GM18867 (cell line): ENCODE data around the gene VPS45.

Experiments
- ATAC-seq: cut with Tn5 transposase; IDR thresholded peaks from one replicate; pipeline ENCODE4 v1.9.1; 2021; ENCODE audit warnings: mild to moderate bottlenecking, moderate library complexity; ENCODE audit not compliant: unreplicated experiment

Gene VPS45

DNA sequence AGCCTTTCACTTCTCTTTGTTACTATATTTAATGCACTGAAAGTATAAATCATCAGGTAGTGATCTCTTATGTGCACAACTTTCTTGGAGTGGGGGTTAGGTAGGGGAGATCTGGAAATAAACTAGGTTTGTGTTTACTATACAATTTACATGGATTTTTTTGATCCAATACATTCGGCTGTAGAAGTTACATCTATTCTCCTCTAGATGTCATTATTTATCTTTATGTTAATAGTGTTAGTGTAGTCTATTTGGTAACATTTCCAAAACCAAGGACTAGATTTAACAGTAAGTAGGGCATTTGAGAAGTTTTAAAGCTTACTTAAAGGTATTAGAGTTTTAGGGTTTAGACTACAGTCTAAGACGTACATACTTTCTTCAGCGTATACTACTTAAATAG is 5.4 kb downstream of the VPS45 start:
- no peak for ATAC-seq

DNA sequence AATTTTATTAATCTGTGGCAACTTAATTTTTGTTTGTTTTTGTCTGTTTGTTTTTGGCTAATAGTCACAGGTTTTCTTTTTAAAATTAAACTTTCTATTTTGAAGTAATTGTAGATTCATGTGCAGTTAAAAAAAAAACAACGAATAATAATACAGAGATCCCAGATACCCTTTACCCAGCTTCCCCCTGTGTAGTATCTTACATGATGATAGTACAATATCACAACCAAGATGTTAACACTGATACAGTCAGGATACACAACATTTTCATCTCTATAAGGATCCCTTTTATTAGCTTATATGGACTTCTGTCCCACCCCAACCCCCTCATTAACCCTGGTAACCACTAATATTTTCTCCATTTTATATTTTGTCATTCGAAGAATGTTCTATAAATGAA is 5.9 kb downstream of the VPS45 start:
- no peak for ATAC-seq

DNA sequence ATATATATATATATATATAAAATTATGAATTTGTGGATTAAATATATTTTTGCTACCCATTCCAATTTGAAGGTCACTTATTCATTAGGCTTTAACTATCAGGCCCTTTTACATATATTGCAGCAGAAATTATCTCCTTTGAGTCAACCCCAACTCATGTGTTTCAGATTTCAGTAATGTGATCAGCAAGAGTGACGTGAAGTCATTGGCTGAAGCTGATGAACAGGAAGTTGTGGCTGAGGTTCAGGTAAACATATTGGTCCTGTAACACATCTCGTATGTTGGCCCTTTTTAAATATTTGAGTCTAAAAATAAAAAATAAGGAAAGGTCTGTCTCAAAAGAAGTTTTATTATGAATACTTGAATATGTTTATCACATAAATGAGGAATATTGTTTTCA is 8.5 kb downstream of the VPS45 start:
- ATAC-seq, result no peak

DNA sequence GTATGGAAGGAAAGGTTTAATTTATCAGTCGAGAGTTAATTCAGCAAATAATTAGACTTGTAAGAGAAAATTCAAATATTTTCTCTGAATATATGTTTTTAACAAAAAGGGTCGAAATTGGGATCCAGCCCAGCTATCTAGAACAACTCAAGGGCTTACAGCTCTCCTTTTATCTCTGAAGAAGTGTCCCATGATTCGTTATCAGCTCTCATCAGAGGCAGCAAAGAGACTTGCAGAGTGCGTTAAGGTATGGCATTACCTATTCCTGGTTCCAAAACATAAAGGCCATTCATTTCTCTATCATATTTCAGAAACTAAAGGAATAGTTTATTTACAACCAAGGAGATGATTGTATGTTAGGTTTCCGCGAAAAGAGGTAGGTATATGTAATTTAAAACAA is 9.4 kb downstream of the VPS45 start:
- no peak for ATAC-seq

DNA sequence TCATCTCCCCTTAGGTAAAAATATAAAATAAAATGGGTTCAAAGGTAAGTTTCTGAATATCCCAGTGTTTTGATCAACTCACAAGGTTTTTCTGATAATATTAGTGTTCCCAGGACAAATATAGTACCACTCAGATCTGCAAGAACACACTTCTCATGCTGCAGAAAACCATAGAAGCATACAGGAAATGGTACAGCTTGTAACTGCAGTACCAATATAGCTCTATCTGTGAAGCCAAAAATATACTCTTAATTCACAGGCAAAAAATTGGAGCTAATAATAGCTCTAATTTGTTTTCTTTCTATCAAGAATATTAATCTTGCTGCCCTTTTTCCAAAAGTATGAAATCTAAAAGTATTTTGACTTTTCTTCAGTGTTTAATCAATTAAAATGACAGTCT is 13.2 kb downstream of the VPS45 start:
- no peak for ATAC-seq

DNA sequence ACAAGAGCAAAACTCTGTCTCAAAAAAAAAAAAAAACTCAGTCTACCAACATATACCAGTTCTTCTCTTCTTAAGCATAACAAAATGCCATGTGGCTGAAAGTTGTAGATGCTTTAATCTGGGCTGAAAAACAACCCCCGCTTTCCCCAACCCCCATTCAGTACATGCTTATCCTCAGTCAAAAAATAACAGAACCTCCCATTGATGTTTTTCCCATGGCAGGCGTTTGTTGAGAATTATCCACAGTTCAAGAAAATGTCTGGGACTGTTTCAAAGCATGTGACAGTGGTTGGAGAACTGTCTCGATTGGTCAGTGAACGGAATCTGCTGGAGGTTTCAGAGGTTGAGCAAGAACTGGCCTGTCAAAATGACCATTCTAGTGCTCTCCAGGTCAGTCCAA is 14.9 kb downstream of the VPS45 start:
- ATAC-seq, result no peak

DNA sequence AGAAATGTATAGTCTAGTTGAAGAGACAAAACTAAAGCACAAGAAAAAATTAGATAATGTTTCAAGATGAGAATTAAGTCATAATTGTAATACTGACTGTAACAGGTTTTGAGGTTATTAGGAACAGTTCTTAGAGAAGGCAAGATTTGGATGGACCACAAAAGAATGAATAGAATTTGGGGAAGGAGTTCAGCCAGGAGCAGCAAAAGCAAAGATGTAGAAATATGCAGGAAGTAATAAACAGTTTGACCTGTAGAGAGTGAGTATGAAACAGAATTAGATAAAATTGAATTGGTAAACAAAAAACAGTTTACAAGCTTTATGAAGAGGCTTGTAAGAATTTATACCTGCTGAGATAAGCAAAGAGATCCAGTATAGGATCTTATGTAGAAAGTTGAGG is 16.3 kb downstream of the VPS45 start:
- no peak for ATAC-seq

DNA sequence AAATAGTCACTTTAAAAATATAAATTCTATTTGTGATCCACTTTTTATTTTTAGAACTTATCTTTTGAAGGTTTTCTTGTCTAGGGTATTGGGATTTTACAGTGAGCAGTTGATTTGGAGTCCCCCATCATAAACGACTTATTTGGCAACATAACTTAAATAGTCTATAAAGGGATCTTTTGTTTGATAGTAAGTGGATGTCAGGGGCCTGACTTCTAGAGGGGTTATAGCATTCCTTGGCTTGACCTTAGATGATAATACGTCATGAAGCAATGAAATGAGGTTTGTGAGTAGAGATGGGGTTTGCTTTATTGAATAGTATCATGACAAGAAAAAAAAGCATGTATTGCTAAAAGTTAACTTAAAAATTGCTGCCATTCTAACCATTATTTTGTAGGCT is 17.8 kb downstream of the VPS45 start:
- no peak for ATAC-seq

DNA sequence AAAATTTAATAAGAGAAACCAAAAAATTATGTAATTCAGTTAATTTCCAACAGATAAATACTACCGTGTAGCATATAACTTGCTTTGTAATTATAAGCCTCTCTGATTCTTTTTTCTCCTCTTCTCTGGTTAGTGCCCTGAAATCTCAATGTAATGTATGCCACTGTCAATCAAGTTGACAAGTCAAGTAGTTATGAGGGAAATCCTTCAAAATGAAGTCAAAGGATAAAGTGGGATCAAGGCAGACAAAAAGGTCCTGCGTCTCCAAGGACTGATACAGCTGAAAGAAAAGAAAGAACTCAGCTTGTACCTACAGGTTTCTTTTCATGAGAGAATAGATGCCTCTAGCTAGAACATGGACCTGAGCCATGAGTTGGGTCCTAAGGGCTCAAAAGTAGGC is 19.8 kb downstream of the VPS45 start:
- no peak for ATAC-seq

DNA sequence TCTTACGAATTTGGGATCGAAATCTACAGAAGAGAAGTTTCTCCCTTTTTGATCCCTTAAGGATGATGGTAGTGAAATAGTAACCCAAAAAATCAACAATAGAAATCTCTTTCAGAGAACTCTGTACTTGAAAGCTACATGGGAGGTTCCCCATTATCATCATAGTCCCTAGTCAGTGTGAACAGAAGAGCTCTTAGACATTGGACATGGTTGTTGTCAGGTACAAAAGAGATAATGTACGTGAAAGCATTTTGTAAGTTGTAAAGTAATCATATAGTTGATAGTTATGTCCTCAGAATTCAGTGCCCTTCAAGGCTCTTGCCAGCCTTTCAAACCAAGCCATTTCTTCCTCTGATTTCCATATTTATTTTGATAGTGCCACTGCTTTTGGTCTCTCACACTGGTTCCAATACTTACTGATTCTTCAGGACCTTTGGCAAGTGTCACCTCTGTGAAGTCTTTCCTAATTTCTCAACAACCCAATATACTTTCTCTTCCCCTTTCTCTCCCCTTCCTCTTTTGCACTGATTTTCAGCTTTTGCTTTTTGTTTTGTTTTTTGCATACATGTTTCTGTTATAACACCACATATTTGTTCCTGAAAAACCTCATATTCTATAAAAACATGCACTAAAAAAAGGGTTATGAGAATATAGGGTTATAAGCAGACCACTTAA is 22.4 kb downstream of the VPS45 start:
- no peak for ATAC-seq

DNA sequence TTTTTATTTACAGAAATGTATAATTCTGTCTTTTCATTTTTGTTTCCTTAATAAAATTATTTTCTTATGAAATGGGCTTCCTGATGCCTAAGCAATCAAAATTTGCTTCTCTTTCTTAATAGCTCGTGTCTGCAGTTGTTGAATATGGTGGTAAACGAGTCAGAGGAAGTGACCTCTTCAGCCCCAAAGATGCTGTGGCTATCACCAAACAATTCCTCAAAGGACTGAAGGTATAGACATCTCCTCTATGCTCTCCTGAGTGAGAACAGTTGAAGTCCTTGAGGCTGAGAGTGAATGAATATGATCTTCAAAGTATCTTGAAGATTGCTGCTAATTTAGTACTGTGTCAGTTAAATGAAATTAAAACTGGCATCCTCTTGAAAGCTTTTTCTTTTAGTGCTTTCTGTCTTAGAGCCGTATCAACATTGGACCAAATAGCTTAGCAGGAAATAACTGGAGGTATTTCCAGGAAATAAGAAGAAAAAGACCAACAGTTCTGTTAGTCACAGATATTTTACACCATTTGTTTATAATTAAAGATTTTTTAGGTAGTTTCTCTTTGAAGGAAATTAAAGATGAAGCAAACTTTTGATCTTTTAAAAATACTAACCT is 24.7 kb downstream of the VPS45 start:
- no peak for ATAC-seq

DNA sequence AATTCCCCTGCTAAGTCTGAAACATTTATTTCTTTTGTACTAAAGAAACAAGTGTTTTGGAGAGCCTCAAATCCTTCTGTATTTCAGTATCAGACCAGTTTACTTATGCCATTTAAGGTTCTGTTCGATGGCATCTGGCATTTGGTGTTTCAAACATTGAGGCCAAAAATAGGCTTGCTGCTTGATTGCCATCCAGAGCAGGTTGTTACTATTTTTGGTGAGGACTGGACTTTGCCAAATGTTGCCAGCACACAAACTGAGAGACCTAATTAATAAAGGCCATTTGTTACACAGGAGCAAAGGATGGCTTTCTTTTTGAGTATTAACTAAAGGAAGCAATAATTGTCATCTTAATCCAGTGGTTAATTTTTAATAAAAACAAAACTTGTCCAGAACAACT is 26.2 kb downstream of the VPS45 start:
- no peak for ATAC-seq

DNA sequence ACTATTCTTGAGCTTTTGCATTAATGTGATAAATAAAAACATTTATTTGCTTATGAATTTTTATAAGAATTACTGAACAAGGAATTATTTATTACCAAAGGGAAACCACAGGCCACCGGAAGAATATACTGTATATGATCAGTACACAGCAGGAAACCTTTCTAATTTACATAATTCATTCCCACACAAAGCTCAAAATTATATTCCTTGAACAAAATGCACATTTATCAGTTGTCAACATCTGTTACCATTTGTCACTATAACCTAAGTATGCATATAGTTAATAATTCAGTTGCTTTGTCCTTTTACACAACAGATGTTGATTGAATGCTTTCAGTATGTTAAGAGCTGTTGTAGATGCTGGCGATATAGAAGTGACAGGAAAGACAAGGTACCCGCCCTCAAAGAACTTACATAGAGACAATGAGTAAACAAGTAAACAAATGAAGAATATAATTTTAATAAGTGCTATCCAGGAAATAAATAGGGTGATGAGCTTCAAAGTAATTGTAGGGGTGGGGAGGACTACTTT is 27.2 kb downstream of the VPS45 start:
- no peak for ATAC-seq

DNA sequence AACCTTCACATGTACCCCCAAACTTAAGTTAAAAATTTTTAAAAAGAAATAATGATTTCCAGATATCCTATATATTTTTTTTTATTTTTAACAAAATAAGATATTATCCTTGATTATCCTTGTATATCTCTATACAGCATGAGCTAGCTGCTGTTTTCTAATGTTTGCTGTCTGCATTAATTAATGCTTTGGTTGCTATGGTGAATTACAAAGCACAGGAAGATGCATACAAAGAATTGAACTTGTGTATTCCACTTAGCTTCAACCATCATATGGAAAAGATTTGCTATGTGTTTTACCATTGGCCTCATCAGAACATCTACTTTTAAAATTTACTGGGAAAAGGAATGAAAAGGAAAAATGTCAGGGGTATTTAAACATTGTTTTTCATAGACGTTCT is 35.4 kb downstream of the VPS45 start:
- ATAC-seq, result no peak

DNA sequence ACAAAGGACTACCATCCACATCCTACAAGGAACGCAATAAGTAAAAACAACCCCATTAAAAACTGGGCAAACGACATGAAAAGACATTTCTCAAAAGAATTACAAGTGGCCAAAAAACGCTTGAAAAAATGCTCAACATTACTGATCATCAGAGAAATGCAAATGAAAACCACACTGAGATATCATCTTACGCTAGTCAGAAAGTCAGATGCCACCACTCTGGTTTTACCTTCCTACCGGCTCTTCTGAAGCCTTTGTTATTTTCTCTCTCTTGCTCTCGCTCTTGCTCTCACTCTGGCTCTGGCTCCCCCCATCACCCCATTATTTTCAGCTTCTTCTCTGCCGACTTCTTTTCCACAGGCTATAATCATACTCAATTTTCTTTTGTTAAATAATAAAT is 38.8 kb downstream of the VPS45 start:
- no peak for ATAC-seq

DNA sequence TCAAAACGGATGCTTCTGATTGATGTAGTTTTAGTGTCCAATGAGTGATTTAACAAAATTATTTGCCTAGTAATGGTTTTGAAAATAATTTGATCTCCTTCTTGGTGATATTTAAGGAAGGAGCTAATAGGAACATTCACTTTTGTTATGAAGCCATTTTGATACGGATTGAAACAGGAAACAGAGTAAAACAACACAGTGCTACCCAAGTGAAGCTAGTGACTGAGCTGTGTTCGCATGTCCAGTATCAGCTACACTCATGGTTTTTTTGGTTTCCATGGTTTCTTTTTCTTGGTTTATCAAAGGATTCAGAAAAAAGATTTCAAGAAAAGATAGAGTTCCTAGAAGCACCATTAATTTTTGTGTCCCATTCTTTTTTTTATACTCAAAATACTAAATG is 42.0 kb downstream of the VPS45 start:
- no peak for ATAC-seq

DNA sequence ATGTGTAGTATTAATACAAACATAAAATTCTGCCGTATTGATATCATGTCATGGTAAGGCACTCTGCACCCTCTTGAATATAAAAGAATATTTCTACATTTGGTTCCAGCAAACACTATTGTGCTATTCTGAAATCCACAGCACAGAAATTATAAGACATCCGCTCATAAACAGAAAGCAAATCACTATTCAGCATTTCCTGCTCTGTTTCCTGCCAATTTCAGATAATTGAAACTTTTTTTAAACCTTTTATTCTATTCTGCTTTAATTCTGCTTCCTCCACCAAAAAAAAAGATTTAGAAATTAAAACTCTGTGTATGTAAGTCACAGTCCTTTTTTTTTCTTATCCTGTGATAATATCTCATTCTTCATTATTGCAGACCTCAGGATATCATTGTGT is 42.5 kb downstream of the VPS45 start:
- ATAC-seq, result no peak

DNA sequence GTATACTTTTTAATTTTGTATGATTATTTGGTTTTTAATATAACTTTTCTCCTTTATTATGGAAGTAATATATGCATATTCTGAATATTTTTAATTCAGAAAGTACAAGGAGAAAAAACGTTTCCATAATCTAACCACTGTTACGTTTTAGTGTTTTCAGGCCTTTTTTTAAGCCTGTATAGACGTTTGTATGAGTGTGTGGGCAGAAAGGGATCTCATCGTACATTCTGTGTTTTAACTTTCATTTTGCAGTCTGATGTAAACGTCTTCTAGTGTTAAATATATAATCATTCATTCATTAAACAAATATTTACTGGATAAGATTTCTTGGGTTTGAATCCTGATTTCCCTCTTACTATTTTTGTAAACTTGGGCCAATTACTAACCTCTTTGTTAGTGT is 44.1 kb downstream of the VPS45 start:
- ATAC-seq, result no peak

DNA sequence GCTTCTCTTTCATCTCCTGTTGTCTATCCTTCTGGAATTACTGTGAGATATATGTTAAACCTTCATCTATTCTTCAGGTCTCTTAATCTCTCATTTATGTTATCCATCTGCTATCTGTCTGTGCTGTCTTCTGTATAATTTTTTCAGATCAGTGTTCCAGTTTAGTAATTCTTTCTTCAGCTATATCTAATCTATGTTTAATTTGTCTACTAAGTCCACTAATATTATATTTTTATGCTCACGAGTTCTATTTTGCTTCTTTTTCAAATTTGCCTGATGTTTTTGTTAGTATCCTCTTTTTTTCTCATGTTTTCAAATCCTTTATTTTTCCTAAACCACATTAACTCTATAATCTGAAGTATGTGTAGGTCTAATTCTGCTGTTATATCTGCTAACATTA is 47.5 kb downstream of the VPS45 start:
- ATAC-seq, result no peak

DNA sequence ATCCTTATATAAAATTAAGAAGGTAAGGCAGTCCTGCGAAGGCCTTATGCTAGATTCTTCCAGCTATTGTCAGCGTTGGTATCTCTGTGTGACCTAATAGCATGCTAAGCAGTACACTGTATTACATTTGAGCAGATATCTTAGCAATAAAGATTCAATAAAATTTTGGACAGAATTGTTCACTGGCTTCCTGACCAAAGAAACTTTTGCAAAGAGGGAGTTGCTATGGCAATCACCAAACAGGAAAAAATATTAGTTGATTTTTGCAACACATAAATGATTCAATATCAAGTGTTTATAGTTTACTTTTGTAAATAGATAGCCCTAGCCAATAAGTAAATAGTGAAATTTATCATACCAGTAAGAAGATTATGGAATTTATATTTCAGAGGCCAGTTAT is 51.1 kb downstream of the VPS45 start:
- ATAC-seq, result no peak

DNA sequence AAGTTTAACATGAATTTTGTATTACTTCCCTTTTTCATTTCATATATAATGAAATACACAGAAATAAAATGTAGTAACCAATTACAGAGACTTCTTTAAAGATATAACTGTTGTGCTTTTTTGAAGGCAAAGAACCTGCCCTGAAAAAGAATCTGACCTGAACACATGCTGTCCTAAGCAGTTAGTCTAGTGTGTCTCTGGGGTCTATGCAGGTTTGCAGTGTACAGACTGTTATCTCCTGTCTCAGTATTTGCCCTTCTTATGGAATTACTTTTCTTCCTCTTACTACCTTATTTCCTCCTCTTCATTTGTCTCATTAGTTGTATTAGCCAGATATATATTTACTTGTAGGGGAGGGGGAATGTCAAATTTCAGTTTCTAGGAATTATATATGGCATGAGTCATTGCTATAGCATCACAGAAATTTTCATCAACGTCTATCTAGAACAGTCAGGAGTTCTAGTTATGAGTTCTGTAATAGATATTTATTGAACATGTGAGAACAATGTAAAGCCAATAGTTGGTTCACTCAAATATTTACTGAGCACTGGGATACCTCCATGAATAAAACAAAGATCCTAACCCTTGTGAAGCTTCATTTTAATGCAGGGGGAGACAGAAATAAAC is 53.8 kb downstream of the VPS45 start:
- no peak for ATAC-seq

DNA sequence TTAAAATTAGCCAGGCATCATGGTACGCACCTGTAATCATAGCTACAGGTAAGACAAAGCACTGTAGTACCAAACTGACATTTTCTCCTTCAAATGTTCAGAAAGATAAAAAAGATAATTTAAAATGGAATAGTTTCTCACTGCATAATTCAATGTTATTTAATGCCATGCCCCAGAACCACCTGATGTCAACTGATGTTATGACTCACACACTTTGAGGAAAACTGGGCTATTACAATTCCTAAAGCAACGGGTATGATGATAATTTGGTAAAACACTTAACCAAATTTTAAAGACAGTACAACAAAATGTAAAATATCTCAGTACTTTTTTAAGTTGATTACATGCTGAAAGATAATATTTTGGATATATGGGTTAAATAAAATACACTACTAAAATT is 59.2 kb downstream of the VPS45 start:
- ATAC-seq, result no peak
